ENCODE measurements around the gene DTNA. TPM values are rescaled to one million over a fixed set of nuclear protein-coding genes. Genes with fewer than 3 reads are reported as not detected.

The DTNA gene
- total RNA-seq, 1 donor from 2014 or later, result 21.8 TPM

DNA sequence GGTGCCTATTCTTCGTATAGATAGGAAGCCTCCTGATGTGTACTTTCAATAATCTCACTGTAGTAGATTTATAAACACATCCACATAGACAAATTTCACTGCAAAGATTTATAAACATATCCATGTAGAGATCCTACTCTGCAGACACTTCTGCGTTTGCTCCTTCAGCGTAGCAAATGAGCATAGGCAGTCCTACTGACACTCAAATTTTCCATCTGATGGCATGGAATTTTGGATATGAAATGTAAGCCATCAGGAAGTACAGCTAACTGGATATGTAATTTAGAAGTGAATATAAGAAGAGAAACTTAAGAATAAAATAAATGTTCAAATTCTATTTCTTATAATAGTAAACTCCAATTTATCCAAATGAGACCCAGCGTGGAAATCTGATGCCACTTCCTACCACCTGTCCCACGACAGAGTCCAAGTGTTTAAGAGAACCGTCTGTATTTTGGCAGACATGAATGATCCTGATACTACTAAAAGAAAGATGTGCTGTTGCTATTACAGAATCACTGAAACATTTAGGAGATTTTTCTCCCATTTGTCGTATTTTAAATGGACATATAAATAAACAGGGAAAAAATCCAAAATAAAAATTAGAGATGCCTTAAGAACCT lies 86.0 kb downstream of the DTNA start:
- Histone ChIP-seq H3K27ac (no peak overlapping the region), H3K4me3 (no peak overlapping the region), H3K27me3 (no peaks in the 10 kb centered on the region), H3K4me1 (no peaks in the 10 kb centered on the region), H3K36me3 (no peaks in the 10 kb centered on the region), H3K9me3 (no peaks in the 10 kb centered on the region)
- DNase-seq (no peak), ATAC-seq (no peak)
- TF ChIP-seq, protein P1, sequence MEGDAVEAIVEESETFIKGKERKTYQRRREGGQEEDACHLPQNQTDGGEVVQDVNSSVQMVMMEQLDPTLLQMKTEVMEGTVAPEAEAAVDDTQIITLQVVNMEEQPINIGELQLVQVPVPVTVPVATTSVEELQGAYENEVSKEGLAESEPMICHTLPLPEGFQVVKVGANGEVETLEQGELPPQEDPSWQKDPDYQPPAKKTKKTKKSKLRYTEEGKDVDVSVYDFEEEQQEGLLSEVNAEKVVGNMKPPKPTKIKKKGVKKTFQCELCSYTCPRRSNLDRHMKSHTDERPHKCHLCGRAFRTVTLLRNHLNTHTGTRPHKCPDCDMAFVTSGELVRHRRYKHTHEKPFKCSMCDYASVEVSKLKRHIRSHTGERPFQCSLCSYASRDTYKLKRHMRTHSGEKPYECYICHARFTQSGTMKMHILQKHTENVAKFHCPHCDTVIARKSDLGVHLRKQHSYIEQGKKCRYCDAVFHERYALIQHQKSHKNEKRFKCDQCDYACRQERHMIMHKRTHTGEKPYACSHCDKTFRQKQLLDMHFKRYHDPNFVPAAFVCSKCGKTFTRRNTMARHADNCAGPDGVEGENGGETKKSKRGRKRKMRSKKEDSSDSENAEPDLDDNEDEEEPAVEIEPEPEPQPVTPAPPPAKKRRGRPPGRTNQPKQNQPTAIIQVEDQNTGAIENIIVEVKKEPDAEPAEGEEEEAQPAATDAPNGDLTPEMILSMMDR (IDR thresholded peaks at IDR 0.05), result no peak
- intact Hi-C loops (cut with DNase I), result no loop called here

DNA sequence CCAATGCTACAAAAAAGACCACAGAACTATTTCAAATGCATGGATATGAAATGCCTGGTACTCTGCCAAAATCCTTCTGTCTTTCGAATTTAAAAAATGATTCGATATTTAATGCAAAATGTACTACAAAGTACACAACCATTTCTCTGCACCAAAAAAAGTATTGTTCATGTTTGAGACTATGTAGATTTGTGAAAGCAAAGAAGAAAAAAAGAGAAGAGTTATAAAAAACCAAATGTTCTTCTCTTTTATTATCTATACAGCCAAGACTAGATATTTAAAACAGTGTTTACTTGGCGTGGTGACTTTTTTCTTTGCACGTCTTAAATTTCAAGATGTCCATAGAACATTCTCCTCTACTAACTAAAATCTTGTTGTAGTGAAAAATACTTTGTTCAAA lies 89.2 kb downstream of the DTNA start:
- intact Hi-C loops (cut with DNase I), result no loop called here
- no peaks in the 10 kb centered on the region for H3K4me1 ChIP-seq
- H3K36me3 ChIP-seq, result no peaks in the 10 kb centered on the region
- no peaks in the 10 kb centered on the region for H3K27me3 ChIP-seq
- TF ChIP-seq, protein P1 (IDR thresholded peaks at IDR 0.05), result no peak
- DNase-seq (no peak), ATAC-seq (no peak)
- H3K9me3 ChIP-seq, result no peaks in the 10 kb centered on the region
- no peak overlapping the region for H3K4me3 ChIP-seq
- no peak overlapping the region for H3K27ac ChIP-seq

DNA sequence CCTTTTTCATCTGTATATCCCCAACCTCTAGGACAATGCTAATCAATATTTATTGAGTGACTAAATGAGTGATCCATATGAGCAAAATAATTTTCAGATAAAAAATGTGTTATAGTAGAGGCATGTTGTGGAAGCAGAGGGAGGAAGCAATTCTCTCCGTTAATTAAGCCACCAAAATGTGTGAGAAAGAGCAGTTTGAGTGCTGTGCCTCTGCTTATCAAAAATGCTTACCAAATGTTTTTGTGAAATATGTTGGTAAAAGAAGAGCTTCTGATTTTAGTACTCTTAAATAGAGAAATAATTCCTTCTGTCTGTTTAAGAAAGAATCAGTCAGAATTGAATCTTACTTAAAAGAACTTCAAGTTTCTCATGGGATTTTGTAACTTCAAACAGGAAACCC lies 90.3 kb downstream of the DTNA start:
- Histone ChIP-seq H3K27ac (no peak overlapping the region), H3K4me3 (no peak overlapping the region), H3K4me1 (no peaks in the 10 kb centered on the region), H3K9me3 (no peaks in the 10 kb centered on the region), H3K36me3 (no peaks in the 10 kb centered on the region), H3K27me3 (no peaks in the 10 kb centered on the region)
- TF ChIP-seq, protein P1 (IDR thresholded peaks at IDR 0.05), result no peak
- DNase-seq (no peak), ATAC-seq (no peak)
- intact Hi-C loops (cut with DNase I), result no loop called here

DNA sequence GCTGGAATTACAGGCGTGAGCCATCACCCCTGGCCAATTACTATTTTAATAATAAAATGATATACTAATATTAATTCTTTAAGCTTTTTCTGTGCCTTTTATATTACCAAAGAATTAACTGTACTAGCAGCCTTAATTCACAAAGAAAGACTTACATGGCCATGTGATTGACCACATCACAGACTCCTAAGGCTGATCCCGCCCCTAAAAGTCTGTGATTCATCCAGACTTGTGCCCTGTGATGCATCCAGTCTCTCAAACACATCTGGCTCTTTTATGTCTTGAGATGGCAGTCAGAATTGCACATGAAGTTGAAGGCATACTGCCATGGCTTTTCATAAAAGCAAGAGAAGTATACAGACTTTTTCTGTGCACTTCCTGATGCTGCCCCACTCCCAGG lies 91.7 kb downstream of the DTNA start:
- Histone ChIP-seq H3K27me3 (no peaks in the 10 kb centered on the region), H3K27ac (no peak overlapping the region), H3K36me3 (no peaks in the 10 kb centered on the region), H3K4me1 (no peaks in the 10 kb centered on the region), H3K9me3 (no peaks in the 10 kb centered on the region), H3K4me3 (no peak overlapping the region)
- DNase-seq, result no peak
- intact Hi-C loops (cut with DNase I), result no loop called here
- TF ChIP-seq, protein P1 (IDR thresholded peaks at IDR 0.05), result no peak
- no peak for ATAC-seq

DNA sequence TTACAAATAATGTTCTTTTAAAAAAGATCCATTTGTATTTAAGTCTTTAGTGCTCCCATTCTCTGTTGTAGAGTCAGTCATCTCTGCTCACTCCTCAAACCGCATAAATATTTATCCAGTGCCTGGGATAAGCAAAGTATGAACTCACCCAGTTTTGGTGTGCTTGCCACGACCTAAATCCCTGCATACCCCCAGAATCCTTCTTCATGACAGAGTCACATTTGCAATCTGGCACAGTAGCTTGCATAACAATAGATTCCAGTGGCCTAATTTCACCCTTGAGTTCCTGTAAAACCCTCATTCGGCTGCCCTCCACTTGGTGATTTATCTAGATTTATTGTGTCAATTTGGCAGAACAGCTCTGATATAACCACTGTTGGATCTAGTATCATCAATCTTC lies 92.9 kb downstream of the DTNA start:
- ATAC-seq (no peak), DNase-seq (no peak)
- Histone ChIP-seq H3K9me3 (no peaks in the 10 kb centered on the region), H3K4me1 (no peaks in the 10 kb centered on the region), H3K4me3 (no peak overlapping the region), H3K27me3 (no peaks in the 10 kb centered on the region), H3K27ac (no peak overlapping the region), H3K36me3 (no peaks in the 10 kb centered on the region)
- TF ChIP-seq, protein P1 (IDR thresholded peaks at IDR 0.05), result no peak
- intact Hi-C loops (cut with DNase I), result no loop called here

DNA sequence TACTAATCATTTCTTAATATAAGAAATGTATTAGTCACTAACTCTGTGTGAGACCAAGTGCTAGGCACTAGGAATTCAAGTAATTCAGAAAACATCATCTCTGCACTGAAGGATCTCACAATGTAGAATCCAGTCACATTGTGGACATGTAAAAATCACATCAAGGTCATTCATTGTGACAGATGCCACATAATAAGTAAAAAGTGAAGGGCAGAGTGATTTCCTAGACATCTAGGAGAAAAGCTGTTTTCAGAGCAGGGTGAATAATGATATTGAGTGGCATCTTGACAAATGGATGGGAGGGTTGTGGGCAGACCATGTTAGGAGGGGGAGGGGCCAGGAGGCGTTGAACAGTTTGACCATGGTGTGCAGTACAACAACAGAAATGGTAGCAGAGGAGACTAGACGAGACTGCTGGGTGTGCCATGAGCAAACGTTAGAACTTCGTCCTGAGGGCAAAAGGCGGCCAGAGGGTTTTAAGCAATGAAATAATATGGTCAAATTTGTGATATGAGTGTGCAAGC lies 93.8 kb downstream of the DTNA start:
- ATAC-seq (no peak), DNase-seq (no peak)
- Histone ChIP-seq H3K27ac (no peak overlapping the region), H3K4me3 (no peak overlapping the region), H3K36me3 (no peaks in the 10 kb centered on the region), H3K27me3 (no peaks in the 10 kb centered on the region), H3K9me3 (no peaks in the 10 kb centered on the region), H3K4me1 (no peaks in the 10 kb centered on the region)
- TF ChIP-seq, protein P1 (IDR thresholded peaks at IDR 0.05), result no peak
- intact Hi-C loops (cut with DNase I), result no loop called here

All from upper lobe of right lung (tissue), 1 donor.